Smooth muscle cell (in vitro differentiated cells): ENCODE results near the gene SLC44A2. TPM values are rescaled to one million over a fixed set of nuclear protein-coding genes. Genes with fewer than 3 reads are reported as not detected.
A peak's percentile ranks its signal among the peaks of the same experiment; 100 is the strongest.

ENCODE experiments used
- DNase-seq: peaks from one replicate; lab custom pipeline; 2025; ENCODE audit not compliant: unreplicated experiment; lab: John Stamatoyannopoulos, UW
- H2AFZ ChIP-seq: fragments of 200-600 bp; sonication (generic); 2 replicates; pipeline ENCODE4 v1.6.0; 2016; ENCODE audit warnings: antibody characterized with exemption, low read depth, mild to moderate bottlenecking
- H3F3A ChIP-seq: fragments of 200-600 bp; sonication (generic); 2 replicates; pipeline ENCODE4 v1.6.0; 2017; ENCODE audit warnings: antibody characterized with exemption, low read depth
- H3K27ac ChIP-seq: fragments of 200-600 bp; sonication (generic); 2 replicates; pipeline ENCODE4 v1.5.1; 2016; ENCODE audit warnings: low read depth, mild to moderate bottlenecking
- H3K27me3 ChIP-seq: fragments of 200-600 bp; sonication (generic); 2 replicates; pipeline ENCODE4 v1.6.1; 2016; ENCODE audit warnings: low read depth, mild to moderate bottlenecking
- H3K36me3 ChIP-seq: fragments of 200-600 bp; sonication (generic); 2 replicates; pipeline ENCODE4 v1.5.1; 2016; ENCODE audit warnings: low read depth
- H3K4me1 ChIP-seq: fragments of 200-600 bp; sonication (generic); 2 replicates; pipeline ENCODE4 v1.5.1; 2016; ENCODE audit warnings: low read depth
- H3K4me2 ChIP-seq: fragments of 200-600 bp; sonication (generic); 2 replicates; pipeline ENCODE4 v1.6.0; 2016; ENCODE audit warnings: mild to moderate bottlenecking
- H3K4me3 ChIP-seq: fragments of 200-600 bp; sonication (generic); 2 replicates; pipeline ENCODE4 v1.5.1; 2016; ENCODE audit warnings: mild to moderate bottlenecking
- H3K79me2 ChIP-seq: fragments of 200-600 bp; sonication (generic); 2 replicates; pipeline ENCODE4 v1.6.0; 2016; ENCODE audit warnings: low read depth, mild to moderate bottlenecking
- H3K9ac ChIP-seq: fragments of 200-600 bp; sonication (generic); 2 replicates; pipeline ENCODE4 v1.6.0; 2016; ENCODE audit warnings: low read depth
- H3K9me3 ChIP-seq: fragments of 200-600 bp; sonication (generic); replicated peaks from 2 replicates; pipeline ENCODE4 v1.5.1; 2016; ENCODE audit warnings: low read depth
- H4K20me1 ChIP-seq: fragments of 200-600 bp; sonication (generic); 2 replicates; pipeline ENCODE4 v1.6.0; 2016; ENCODE audit warnings: low read depth
- WGBS: methylation state at CpG from one replicate; pipeline ENCODE4 v1.1.7; 2016; ENCODE audit warnings: low lambda C conversion rate; 5-methylcytosine and 5-hydroxymethylcytosine counted together
- polyA plus RNA-seq: library from polyadenylated mRNA; unstranded; fragments of >200 nt; fragmentation: Nextera tagmentation; extraction: Ambion mirVana; gene quantifications from 2 replicates; pipeline ENCODE4 v1.2.1, GENCODE V29; 2016
- total RNA-seq: library from RNA; depleted of rRNA; stranded (reverse); fragments of >200 nt; gene quantifications from 2 replicates; pipeline ENCODE4 v1.2.3, GENCODE V29; 2014
- TF ChIP-seq, protein P1 (sequence below): fragments of 200-600 bp; sonication (generic); IDR thresholded peaks from 2 replicates; pipeline ENCODE4 v1.5.1; 2017; ENCODE audit warnings: borderline replicate concordance, mild to moderate bottlenecking, antibody characterized with exemption; ENCODE audit not compliant: insufficient read depth, poor library complexity, severe bottlenecking

The SLC44A2 gene
- total and polyA plus RNA-seq, 2 experiments from 2014 or later = 79.5 to 123 TPM

DNA sequence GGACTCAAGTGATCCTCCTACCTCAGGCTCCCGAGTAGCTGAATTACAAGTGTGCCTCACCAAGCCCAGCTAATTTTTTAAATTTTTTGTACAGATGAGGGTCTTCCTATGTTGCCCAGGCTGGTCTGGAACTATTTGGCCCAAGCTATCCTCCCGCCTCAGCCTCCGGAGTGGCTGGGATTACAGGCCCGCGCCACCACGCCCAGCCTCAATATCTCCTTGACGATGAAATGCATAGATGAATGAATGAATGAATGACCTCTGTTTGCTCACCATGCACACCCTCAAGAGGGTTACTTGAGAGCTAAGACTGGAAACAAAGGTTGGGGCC is 23.4 kb upstream of the SLC44A2 start:
- Histone ChIP-seq H3K79me2 (peaks cover 40% of the 10 kb centered on the region), H3K4me2 (peak overlapping the region; percentile 98), H3K4me1 (peaks cover 11% of the 10 kb centered on the region), H3K27me3 (no peaks in the 10 kb centered on the region), H2AFZ (peak overlapping the region; percentile 66), H3K4me3 (peak overlapping the region; percentile 99), H3K9ac (no peak overlapping the region), H3F3A (peaks cover 2% of the 10 kb centered on the region), H3K27ac (no peak overlapping the region), H3K9me3 (no peaks in the 10 kb centered on the region), H4K20me1 (peaks cover 11% of the 10 kb centered on the region), H3K36me3 (no peaks in the 10 kb centered on the region)
- 27% methylated on average over 7 of the region's 7 CpGs for WGBS
- no peak for DNase-seq
- TF ChIP-seq, protein P1, sequence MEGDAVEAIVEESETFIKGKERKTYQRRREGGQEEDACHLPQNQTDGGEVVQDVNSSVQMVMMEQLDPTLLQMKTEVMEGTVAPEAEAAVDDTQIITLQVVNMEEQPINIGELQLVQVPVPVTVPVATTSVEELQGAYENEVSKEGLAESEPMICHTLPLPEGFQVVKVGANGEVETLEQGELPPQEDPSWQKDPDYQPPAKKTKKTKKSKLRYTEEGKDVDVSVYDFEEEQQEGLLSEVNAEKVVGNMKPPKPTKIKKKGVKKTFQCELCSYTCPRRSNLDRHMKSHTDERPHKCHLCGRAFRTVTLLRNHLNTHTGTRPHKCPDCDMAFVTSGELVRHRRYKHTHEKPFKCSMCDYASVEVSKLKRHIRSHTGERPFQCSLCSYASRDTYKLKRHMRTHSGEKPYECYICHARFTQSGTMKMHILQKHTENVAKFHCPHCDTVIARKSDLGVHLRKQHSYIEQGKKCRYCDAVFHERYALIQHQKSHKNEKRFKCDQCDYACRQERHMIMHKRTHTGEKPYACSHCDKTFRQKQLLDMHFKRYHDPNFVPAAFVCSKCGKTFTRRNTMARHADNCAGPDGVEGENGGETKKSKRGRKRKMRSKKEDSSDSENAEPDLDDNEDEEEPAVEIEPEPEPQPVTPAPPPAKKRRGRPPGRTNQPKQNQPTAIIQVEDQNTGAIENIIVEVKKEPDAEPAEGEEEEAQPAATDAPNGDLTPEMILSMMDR = no peak

DNA sequence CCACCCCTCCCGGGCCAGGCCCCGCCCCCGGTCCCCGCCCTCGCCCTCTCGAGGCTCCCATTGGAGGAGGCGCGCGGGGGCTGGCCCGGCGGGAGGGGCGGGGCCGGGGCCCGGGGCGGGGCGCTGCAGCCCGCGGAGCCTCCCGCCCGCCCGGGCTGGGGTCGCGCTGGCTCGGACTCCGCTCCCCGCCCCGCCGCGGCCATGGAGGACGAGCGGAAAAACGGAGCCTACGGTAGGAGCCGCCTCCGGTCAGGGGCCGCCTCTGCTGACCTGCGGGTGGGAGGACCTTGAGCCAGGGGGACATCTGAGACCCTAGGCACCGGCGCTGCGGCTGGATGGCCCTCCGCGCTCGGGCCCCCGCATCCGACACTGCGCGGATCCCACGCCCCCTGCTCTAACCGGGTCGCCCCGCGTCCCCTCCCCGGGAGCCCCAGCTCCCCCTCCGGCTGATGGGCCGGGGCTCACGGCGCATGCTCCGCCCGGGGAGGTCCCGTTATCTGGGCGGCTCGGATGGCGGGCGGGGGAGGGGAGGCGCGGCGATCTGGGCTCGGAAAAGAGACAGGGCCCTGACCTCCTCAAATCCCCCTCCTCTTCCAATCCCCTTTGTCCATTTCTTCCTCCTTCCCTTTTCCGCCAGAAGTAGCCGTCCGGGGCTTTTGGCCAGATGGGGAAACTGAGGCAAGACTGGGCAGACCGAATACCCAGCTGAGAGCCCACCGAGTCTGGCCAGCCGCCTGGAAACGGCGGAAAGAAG is 22.8 kb upstream of the SLC44A2 start:
- H3K36me3 ChIP-seq = no peaks in the 10 kb centered on the region
- no peaks in the 10 kb centered on the region for H3K9me3 ChIP-seq
- H3K4me1 ChIP-seq = peaks cover 11% of the 10 kb centered on the region
- H3K4me2 ChIP-seq = peak overlapping the region; percentile 98
- H3F3A ChIP-seq = peaks cover 2% of the 10 kb centered on the region
- peak overlapping the region; percentile 49 for H3K27ac ChIP-seq
- WGBS = under 1% methylated on average over 21 of the region's 76 CpGs
- DNase-seq = peak; percentile 66
- peaks cover 11% of the 10 kb centered on the region for H4K20me1 ChIP-seq
- H3K79me2 ChIP-seq = peaks cover 46% of the 10 kb centered on the region
- H3K27me3 ChIP-seq = no peaks in the 10 kb centered on the region
- H3K9ac ChIP-seq = peak overlapping the region; percentile 85
- TF ChIP-seq, protein P1 = no peak
- peak overlapping the region; percentile 98 for H2AFZ ChIP-seq
- H3K4me3 ChIP-seq = peak overlapping the region; percentile 99

DNA sequence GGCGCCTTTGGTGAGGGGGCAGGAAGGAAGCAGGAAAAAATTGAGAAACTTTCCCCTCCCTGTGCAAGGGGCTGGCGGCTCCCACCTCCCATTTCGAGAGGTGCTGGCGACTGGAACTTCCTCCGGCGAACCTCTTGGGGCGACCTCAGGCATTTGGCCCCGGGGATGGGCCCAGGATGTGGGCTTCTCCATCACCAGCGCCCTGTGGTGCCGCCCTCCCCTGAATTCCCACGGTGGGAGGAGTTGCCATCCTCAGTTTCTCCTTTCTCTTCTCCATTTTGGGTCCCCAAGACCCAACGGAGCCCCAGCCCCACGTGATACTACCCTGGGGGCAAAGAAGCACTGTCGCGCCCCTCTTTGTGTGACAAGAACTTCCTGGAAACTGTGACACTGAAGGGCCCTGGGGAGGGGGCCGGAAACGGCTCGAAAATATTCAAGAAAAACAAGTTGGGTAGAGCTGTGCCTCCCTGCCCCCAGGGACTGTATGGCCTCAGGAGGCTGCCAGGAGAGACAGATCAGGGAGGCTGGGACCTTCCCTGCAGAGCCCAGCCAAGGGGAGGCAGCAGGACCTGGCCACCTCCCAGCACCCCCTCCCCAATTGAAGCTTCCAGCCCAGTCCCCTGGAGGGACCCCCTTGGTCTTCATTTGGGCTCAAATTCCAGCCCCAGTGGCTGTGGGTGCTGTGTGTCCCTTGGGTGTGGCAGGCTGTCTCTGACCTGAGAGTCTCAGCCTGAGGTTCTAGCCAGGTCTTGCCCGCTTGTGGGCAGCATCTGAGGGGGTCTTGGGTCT is 22.1 kb upstream of the SLC44A2 start:
- no peaks in the 10 kb centered on the region for H3K36me3 ChIP-seq
- TF ChIP-seq, protein P1 = no peak
- H3K9ac ChIP-seq = peak overlapping the region; percentile 85
- H3F3A ChIP-seq = peaks cover 2% of the 10 kb centered on the region
- no peaks in the 10 kb centered on the region for H3K9me3 ChIP-seq
- peak overlapping the region; percentile 98 for H3K4me2 ChIP-seq
- H2AFZ ChIP-seq = peak overlapping the region; percentile 98
- WGBS = 9% methylated on average over 19 of the region's 19 CpGs
- no peaks in the 10 kb centered on the region for H3K27me3 ChIP-seq
- peak overlapping the region; percentile 99 for H3K4me3 ChIP-seq
- peaks cover 11% of the 10 kb centered on the region for H4K20me1 ChIP-seq
- H3K79me2 ChIP-seq = peaks cover 46% of the 10 kb centered on the region
- peak overlapping the region; percentile 49 for H3K27ac ChIP-seq
- H3K4me1 ChIP-seq = peaks cover 11% of the 10 kb centered on the region
- DNase-seq = no peak
